Activated T-cell treated with anti-CD3 and anti-CD28 coated beads, Interleukin-2, amount 50 U/mL, for 24 hours (primary cell): ENCODE measurements around the gene MAGI1.

ENCODE experiments used
- DNase-seq: peaks from one replicate; pipeline ENCODE4 v3.0.0-alpha.2; 2020
- H3K27ac Mint-ChIP-seq: 2 replicates; pipeline ENCODE4 v1.8.0; 2020; ENCODE audit warnings: mild to moderate bottlenecking, mixed read lengths
- H3K27me3 Mint-ChIP-seq: 2 replicates; pipeline ENCODE4 v1.8.0; 2020; ENCODE audit warnings: mixed read lengths
- H3K36me3 Mint-ChIP-seq: 2 replicates; pipeline ENCODE4 v1.8.0; 2020; ENCODE audit warnings: low read depth, mixed read lengths
- H3K4me1 Mint-ChIP-seq: 2 replicates; pipeline ENCODE4 v1.8.0; 2020; ENCODE audit warnings: low read depth, mixed read lengths
- H3K4me3 Mint-ChIP-seq: 2 replicates; pipeline ENCODE4 v1.8.0; 2020; ENCODE audit warnings: mild to moderate bottlenecking, moderate library complexity, mixed read lengths
- H3K9me3 Mint-ChIP-seq: 2 replicates; pipeline ENCODE4 v1.8.0; 2020; ENCODE audit warnings: mixed read lengths

The MAGI1 gene

GRCh38 chr3:65503776-65504175, 534.9 kb downstream of the MAGI1 start:
- H3K27ac Mint-ChIP-seq, result no peak overlapping the region
- no peak for DNase-seq
- peaks cover 6% of the 10 kb centered on the region for H3K9me3 Mint-ChIP-seq
- H3K27me3 Mint-ChIP-seq, result no peaks in the 10 kb centered on the region
- no peak overlapping the region for H3K4me3 Mint-ChIP-seq
- no peaks in the 10 kb centered on the region for H3K4me1 Mint-ChIP-seq
- H3K36me3 Mint-ChIP-seq, result no peaks in the 10 kb centered on the region

GRCh38 chr3:65502526-65502925, 536.2 kb downstream of the MAGI1 start:
- Mint-ChIP-seq H3K4me3 (no peak overlapping the region), H3K36me3 (no peaks in the 10 kb centered on the region), H3K27me3 (no peaks in the 10 kb centered on the region), H3K9me3 (peaks cover 6% of the 10 kb centered on the region), H3K27ac (no peak overlapping the region), H3K4me1 (no peaks in the 10 kb centered on the region)
- no peak for DNase-seq

DNA sequence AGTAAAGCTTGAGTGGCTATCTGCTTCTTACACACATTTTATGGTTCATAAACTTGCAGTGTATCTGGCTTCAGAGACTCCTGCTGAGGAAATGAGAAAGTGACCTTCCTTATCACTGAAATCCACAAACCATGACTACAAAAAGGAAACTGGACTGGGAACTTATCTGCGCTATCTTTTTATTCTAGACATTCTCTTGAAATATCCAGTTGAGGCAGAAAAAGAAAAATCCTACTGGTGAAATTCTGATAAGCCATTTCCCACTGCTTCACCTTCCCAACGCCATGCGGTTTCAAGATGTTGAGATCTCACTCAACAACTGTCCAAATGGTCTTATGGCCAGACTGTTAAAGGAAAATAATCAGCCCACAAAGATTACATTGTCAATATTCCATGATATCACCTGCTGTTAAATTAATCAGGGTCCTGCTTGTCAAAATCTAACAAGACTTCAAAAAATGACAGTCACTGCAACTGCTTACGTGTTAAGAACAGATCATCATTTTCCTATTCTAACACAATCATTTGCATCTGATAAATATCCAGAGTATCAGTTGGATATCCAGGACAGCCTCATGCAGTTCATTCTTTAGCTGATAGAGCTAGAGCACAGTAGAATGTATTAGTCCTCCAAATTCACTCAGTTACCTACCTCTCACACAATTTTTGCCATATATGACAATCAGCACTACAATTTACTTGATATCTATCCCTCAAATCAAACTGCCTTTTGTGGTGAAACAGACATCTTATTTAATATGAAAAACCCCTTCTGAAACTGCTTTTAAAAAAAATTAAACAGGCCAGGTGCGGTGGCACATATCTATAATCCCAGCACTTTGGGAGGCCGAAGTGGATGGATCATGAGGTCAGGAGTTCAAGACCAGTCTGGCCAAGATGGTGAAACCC, 538.1 kb downstream of the MAGI1 start:
- no peaks in the 10 kb centered on the region for H3K4me1 Mint-ChIP-seq
- no peak overlapping the region for H3K4me3 Mint-ChIP-seq
- DNase-seq, result no peak
- H3K36me3 Mint-ChIP-seq, result no peaks in the 10 kb centered on the region
- H3K27ac Mint-ChIP-seq, result no peak overlapping the region
- H3K27me3 Mint-ChIP-seq, result no peaks in the 10 kb centered on the region
- peaks cover 6% of the 10 kb centered on the region for H3K9me3 Mint-ChIP-seq

DNA sequence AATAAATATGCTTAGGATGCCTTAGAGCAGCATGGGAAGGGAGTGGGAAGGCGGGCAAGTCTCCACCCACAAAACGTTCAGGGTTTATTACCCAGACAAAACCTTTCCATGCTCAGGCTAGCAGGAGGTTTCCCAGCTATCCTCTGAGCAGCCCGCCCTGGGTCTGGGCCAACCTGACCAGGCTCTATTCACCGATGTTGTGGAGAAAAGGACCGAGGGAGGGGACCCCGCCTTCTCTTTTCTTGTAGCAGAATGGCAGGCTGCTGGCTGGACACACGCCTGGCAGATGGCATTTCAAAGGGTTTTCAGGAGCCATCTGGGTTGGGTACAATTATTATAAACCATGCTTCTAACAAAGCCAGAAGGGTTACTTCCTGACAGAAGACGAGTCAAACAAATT, 540.9 kb downstream of the MAGI1 start:
- no peaks in the 10 kb centered on the region for H3K27me3 Mint-ChIP-seq
- no peaks in the 10 kb centered on the region for H3K4me1 Mint-ChIP-seq
- DNase-seq, result no peak
- H3K4me3 Mint-ChIP-seq, result no peak overlapping the region
- H3K27ac Mint-ChIP-seq, result no peak overlapping the region
- H3K9me3 Mint-ChIP-seq, result peaks cover 10% of the 10 kb centered on the region
- H3K36me3 Mint-ChIP-seq, result no peaks in the 10 kb centered on the region

- Mint-ChIP-seq H3K9me3 (peaks cover 10% of the 10 kb centered on the region), H3K36me3 (no peaks in the 10 kb centered on the region), H3K4me3 (no peak overlapping the region), H3K4me1 (no peaks in the 10 kb centered on the region), H3K27me3 (no peaks in the 10 kb centered on the region), H3K27ac (no peak overlapping the region)
- no peak for DNase-seq
Measured at GRCh38 chr3:65497236-65497635, 541.5 kb downstream of the MAGI1 start.

GRCh38 chr3:65493938-65494337, 544.8 kb downstream of the MAGI1 start:
- no peak overlapping the region for H3K4me3 Mint-ChIP-seq
- H3K9me3 Mint-ChIP-seq, result peaks cover 4% of the 10 kb centered on the region
- no peaks in the 10 kb centered on the region for H3K27me3 Mint-ChIP-seq
- DNase-seq, result no peak
- no peak overlapping the region for H3K27ac Mint-ChIP-seq
- H3K4me1 Mint-ChIP-seq, result no peaks in the 10 kb centered on the region
- no peaks in the 10 kb centered on the region for H3K36me3 Mint-ChIP-seq

DNA sequence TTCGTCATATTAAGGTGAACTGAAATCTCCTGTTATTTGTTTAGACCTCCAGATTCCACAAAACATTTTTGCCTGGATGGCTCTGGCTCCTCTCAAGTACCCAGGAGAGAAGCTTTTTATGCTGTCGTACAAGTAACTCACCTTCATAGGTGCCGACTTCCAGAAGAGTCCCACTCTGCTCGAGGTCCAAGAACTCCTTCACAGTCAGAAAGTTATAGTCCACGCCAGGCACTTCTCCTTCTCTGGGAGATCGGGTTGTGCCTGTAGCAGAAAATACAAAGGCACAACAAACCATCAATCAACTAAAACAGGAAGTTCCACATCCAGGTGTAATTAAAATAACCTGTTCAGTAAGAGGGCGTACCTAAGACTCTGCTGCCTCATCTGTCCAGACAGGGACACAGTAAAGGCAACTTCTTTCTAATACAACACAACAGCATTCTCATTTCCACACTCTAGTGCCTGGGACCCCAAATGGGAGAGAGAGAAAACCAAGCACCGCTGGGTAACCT, 545.3 kb downstream of the MAGI1 start:
- H3K27ac Mint-ChIP-seq, result no peak overlapping the region
- no peaks in the 10 kb centered on the region for H3K27me3 Mint-ChIP-seq
- H3K4me1 Mint-ChIP-seq, result no peaks in the 10 kb centered on the region
- no peak for DNase-seq
- peaks cover 6% of the 10 kb centered on the region for H3K9me3 Mint-ChIP-seq
- no peaks in the 10 kb centered on the region for H3K36me3 Mint-ChIP-seq
- H3K4me3 Mint-ChIP-seq, result no peak overlapping the region

- H3K9me3 Mint-ChIP-seq, result peaks cover 8% of the 10 kb centered on the region
- H3K27ac Mint-ChIP-seq, result no peak overlapping the region
- H3K27me3 Mint-ChIP-seq, result no peaks in the 10 kb centered on the region
- no peak for DNase-seq
- H3K36me3 Mint-ChIP-seq, result no peaks in the 10 kb centered on the region
- no peak overlapping the region for H3K4me3 Mint-ChIP-seq
- H3K4me1 Mint-ChIP-seq, result no peaks in the 10 kb centered on the region
Measured at GRCh38 chr3:65492249-65492648, 546.5 kb downstream of the MAGI1 start.

GRCh38 chr3:65490114-65490513, 548.6 kb downstream of the MAGI1 start:
- Mint-ChIP-seq H3K27ac (no peak overlapping the region), H3K4me3 (no peak overlapping the region), H3K36me3 (no peaks in the 10 kb centered on the region), H3K4me1 (no peaks in the 10 kb centered on the region), H3K27me3 (no peaks in the 10 kb centered on the region), H3K9me3 (peaks cover 8% of the 10 kb centered on the region)
- no peak for DNase-seq

DNA sequence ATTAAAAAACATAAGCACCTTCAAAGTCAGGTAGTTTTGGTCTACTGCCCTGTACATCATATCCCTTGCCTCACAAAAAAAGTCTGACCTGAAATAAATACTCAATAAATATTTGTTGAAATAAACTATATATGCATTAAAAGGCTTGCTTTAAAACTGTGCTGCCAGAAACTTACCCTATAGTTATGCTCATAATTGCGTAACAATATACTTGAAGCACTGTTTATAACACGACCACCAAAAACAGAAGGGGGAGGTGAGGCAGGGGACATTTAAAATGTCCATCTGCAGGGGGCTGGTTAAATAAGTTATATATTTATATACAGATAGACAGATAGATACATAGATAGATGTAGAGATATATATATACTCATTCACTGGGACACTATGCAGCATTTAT, 549.5 kb downstream of the MAGI1 start:
- DNase-seq, result no peak
- H3K27me3 Mint-ChIP-seq, result no peaks in the 10 kb centered on the region
- peaks cover 8% of the 10 kb centered on the region for H3K9me3 Mint-ChIP-seq
- no peaks in the 10 kb centered on the region for H3K4me1 Mint-ChIP-seq
- no peaks in the 10 kb centered on the region for H3K36me3 Mint-ChIP-seq
- H3K4me3 Mint-ChIP-seq, result no peak overlapping the region
- H3K27ac Mint-ChIP-seq, result no peak overlapping the region

DNA sequence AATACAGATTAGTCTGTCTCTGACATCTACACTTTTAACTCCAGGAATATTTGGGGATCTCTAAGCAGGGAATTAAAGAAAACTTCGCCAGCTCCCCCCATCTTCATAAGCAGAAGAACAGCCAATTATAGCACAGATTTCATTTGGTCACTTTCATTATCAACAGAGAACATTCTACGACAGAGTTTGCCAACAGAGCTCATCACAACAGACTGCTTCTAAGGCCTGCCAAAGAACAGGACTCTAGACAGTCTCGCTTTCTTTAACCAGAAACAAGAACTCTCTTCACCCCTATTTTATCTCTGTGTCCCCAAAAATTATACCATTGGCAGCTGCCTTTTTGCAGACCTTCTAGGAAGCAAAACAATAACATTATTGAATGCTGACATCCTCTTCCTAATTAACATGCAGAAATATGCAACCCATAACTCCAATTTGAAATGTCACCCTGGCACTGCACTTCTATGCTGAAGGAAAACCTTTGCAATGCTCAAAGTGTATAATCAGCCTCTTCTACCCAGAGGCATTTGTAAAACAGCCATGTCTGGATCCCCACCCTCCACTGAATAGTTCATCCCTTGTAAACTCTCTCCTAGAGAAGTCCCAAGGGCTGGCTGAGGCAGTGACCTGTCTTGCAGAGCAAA, 552.8 kb downstream of the MAGI1 start:
- Mint-ChIP-seq H3K4me3 (no peak overlapping the region), H3K4me1 (no peaks in the 10 kb centered on the region), H3K27me3 (no peaks in the 10 kb centered on the region), H3K9me3 (peaks cover 4% of the 10 kb centered on the region), H3K27ac (no peak overlapping the region), H3K36me3 (no peaks in the 10 kb centered on the region)
- DNase-seq, result no peak

DNA sequence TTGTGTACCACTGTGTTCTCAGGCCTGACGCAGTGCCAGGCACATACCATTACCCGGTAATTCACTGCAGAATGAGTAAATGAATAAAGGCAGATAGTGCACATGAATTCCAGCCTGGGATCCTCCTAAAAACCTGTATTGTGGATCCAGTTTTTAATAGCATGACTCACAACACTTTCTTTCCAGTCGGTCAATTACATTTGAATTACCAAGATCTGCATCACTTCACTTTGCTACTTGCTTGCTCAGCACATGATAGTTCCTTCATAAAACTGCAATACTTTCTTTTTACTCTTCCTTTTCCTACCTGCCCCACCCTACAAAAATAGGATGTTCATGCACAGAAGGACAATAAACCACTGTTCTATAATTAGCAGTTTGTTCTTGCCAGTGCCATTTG, 553.8 kb downstream of the MAGI1 start:
- Mint-ChIP-seq H3K27me3 (no peaks in the 10 kb centered on the region), H3K27ac (no peak overlapping the region), H3K36me3 (no peaks in the 10 kb centered on the region), H3K4me1 (no peaks in the 10 kb centered on the region), H3K4me3 (no peak overlapping the region), H3K9me3 (peaks cover 4% of the 10 kb centered on the region)
- DNase-seq, result no peak

- H3K4me1 Mint-ChIP-seq, result no peaks in the 10 kb centered on the region
- DNase-seq, result no peak
- H3K4me3 Mint-ChIP-seq, result no peak overlapping the region
Measured at GRCh38 chr3:65483480-65483879, 555.2 kb downstream of the MAGI1 start.

GRCh38 chr3:65483011-65483410, 555.7 kb downstream of the MAGI1 start:
- Mint-ChIP-seq H3K36me3 (no peaks in the 10 kb centered on the region), H3K27me3 (no peaks in the 10 kb centered on the region), H3K4me1 (no peaks in the 10 kb centered on the region), H3K9me3 (peaks cover 2% of the 10 kb centered on the region), H3K27ac (no peak overlapping the region), H3K4me3 (no peak overlapping the region)
- DNase-seq, result no peak

More at GRCh38 chr3:65483480-65483879, 555.2 kb downstream of the MAGI1 start:
- Mint-ChIP-seq H3K36me3 (no peaks in the 10 kb centered on the region), H3K9me3 (peaks cover 2% of the 10 kb centered on the region), H3K27ac (no peak overlapping the region), H3K27me3 (no peaks in the 10 kb centered on the region)

- H3K9me3 Mint-ChIP-seq, result no peaks in the 10 kb centered on the region
- no peaks in the 10 kb centered on the region for H3K4me1 Mint-ChIP-seq
- no peak overlapping the region for H3K27ac Mint-ChIP-seq
- no peaks in the 10 kb centered on the region for H3K36me3 Mint-ChIP-seq
- no peak overlapping the region for H3K4me3 Mint-ChIP-seq
- no peak for DNase-seq
- H3K27me3 Mint-ChIP-seq, result no peaks in the 10 kb centered on the region
Measured at GRCh38 chr3:65481085-65481484, 557.6 kb downstream of the MAGI1 start.
